Dendritic cell treated with granulocyte-macrophage colony-stimulating factor and Interleukin-4, amounts not matched to agents 40 ng/mL and 50 ng/mL, for 4 days (primary cell): Measurements from ENCODE around the gene MLEC.

Experiments used
- H3K27ac Mint-ChIP-seq: one replicate; pipeline ENCODE4 v1.8.0; 2022; ENCODE audit warnings: mild to moderate bottlenecking, mixed read lengths
- H3K27me3 Mint-ChIP-seq: one replicate; pipeline ENCODE4 v1.8.0; 2022; ENCODE audit warnings: mild to moderate bottlenecking, mixed read lengths
- H3K36me3 Mint-ChIP-seq: one replicate; pipeline ENCODE4 v1.8.0; 2022; ENCODE audit warnings: low read depth, mixed read lengths
- H3K4me1 Mint-ChIP-seq: one replicate; pipeline ENCODE4 v1.8.0; 2022; ENCODE audit warnings: low read depth, mixed read lengths
- H3K4me3 Mint-ChIP-seq: one replicate; pipeline ENCODE4 v1.8.0; 2022; ENCODE audit warnings: mild to moderate bottlenecking, moderate library complexity, mixed read lengths
- H3K9me3 Mint-ChIP-seq: one replicate; pipeline ENCODE4 v1.8.0; 2022; ENCODE audit warnings: mixed read lengths
- intact Hi-C: fragments of 100-400 bp; cut with micrococcal nuclease; formaldehyde crosslinking; loops from one replicate; pipeline ENCODE4 v1.15.0; 2022

MLEC gene

DNA sequence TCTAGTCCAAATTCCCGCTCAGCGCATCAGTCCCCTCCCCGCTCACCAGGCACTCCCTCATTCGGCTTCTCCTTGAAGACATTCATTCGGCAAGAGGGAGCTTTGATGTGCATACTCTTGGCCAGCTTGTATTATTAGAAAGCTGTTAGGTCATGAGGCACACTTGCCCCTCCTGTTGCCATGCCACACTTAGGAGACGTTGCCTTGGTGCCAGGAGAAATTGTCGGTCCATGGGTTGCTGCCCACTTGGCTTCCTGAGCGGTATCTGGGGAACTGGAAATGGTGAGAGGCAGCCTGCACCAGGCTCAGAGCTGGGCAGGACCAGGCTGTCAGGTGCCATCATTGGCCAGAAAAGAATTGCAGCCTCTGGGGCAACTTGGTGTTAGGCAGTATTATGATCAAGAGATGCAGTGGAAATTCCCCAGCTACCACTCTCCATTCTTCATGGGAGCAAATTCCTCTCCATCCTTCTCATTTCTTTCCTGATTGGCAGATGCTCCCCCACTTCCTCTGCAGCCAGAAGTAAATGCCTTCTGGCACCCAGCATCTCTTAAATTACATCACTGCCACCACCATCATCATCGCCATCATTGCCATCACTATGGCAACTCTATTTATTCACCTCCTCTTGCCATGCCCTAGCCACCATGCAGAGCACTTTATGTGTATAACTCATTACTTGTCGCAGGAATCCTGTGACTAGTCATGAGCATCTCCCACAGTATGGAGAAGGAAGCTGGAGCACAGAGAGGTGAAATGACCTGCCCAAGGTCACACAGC, 34.1 kb upstream of the MLEC start:
- intact Hi-C loops = no loop called here
- H3K27me3 Mint-ChIP-seq = peaks cover 24% of the 10 kb centered on the region
- H3K4me1 Mint-ChIP-seq = peaks cover 61% of the 10 kb centered on the region
- peak overlapping the region; percentile 38 for H3K27ac Mint-ChIP-seq
- H3K4me3 Mint-ChIP-seq = no peak overlapping the region
- no peaks in the 10 kb centered on the region for H3K9me3 Mint-ChIP-seq
- no peaks in the 10 kb centered on the region for H3K36me3 Mint-ChIP-seq

- intact Hi-C loops = no loop called here
- Mint-ChIP-seq H3K27ac (peak overlapping the region; percentile 59), H3K4me3 (no peak overlapping the region), H3K9me3 (no peaks in the 10 kb centered on the region), H3K4me1 (peaks cover 61% of the 10 kb centered on the region), H3K36me3 (no peaks in the 10 kb centered on the region), H3K27me3 (peaks cover 20% of the 10 kb centered on the region)
Observed at GRCh38 chr12:120653611-120654010, 33.3 kb upstream of the MLEC start.

- peak overlapping the region; percentile 59 for H3K27ac Mint-ChIP-seq
- H3K36me3 Mint-ChIP-seq = no peaks in the 10 kb centered on the region
- peaks cover 61% of the 10 kb centered on the region for H3K4me1 Mint-ChIP-seq
- no peak overlapping the region for H3K4me3 Mint-ChIP-seq
- no peaks in the 10 kb centered on the region for H3K9me3 Mint-ChIP-seq
- peaks cover 10% of the 10 kb centered on the region for H3K27me3 Mint-ChIP-seq
- intact Hi-C loops = no loop called here
Observed at GRCh38 chr12:120654656-120655055, 32.3 kb upstream of the MLEC start.

GRCh38 chr12:120656008-120656407, 30.9 kb upstream of the MLEC start:
- no peaks in the 10 kb centered on the region for H3K9me3 Mint-ChIP-seq
- H3K4me1 Mint-ChIP-seq = peaks cover 50% of the 10 kb centered on the region
- no peak overlapping the region for H3K27ac Mint-ChIP-seq
- intact Hi-C loops = no loop called here
- H3K27me3 Mint-ChIP-seq = no peaks in the 10 kb centered on the region
- H3K4me3 Mint-ChIP-seq = no peak overlapping the region
- no peaks in the 10 kb centered on the region for H3K36me3 Mint-ChIP-seq

- Mint-ChIP-seq H3K36me3 (no peaks in the 10 kb centered on the region), H3K27ac (no peak overlapping the region), H3K27me3 (no peaks in the 10 kb centered on the region), H3K4me1 (peaks cover 33% of the 10 kb centered on the region), H3K9me3 (no peaks in the 10 kb centered on the region), H3K4me3 (no peak overlapping the region)
- intact Hi-C loops = no loop called here
Observed at GRCh38 chr12:120658286-120659150, 28.4 kb upstream of the MLEC start.

- intact Hi-C loops = no loop called here
- no peaks in the 10 kb centered on the region for H3K27me3 Mint-ChIP-seq
- H3K4me1 Mint-ChIP-seq = peaks cover 27% of the 10 kb centered on the region
- H3K36me3 Mint-ChIP-seq = no peaks in the 10 kb centered on the region
- no peak overlapping the region for H3K4me3 Mint-ChIP-seq
- no peak overlapping the region for H3K27ac Mint-ChIP-seq
- H3K9me3 Mint-ChIP-seq = no peaks in the 10 kb centered on the region
Observed at GRCh38 chr12:120659151-120659525, 27.8 kb upstream of the MLEC start.

DNA sequence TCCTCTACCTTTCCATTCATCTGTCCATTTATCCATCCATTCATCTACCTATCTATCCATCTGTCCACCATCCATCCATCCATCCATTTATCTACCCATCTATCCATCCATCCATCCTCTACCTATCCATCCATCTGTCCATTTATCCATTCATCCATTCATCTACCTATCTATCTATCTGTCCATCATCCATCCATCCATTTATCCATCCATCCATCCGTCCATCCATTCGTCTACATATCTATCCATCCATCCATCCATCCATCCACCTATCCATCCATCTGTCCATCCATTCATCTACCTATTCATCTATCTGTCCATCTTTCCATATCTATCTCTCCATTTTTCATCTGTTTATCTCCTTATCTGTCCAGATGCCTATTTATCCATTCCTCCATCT, 25.5 kb upstream of the MLEC start:
- no peaks in the 10 kb centered on the region for H3K9me3 Mint-ChIP-seq
- intact Hi-C loops = no loop called here
- no peak overlapping the region for H3K27ac Mint-ChIP-seq

GRCh38 chr12:120662879-120663278, 24.1 kb upstream of the MLEC start:
- no peak overlapping the region for H3K27ac Mint-ChIP-seq
- no peaks in the 10 kb centered on the region for H3K9me3 Mint-ChIP-seq
- intact Hi-C loops = no loop called here
- H3K4me1 Mint-ChIP-seq = peaks cover 16% of the 10 kb centered on the region
- no peak overlapping the region for H3K4me3 Mint-ChIP-seq
- H3K27me3 Mint-ChIP-seq = no peaks in the 10 kb centered on the region
- H3K36me3 Mint-ChIP-seq = no peaks in the 10 kb centered on the region

More for the DNA sequence above, 25.5 kb upstream of the MLEC start:
- Mint-ChIP-seq H3K4me3 (no peak overlapping the region), H3K27me3 (no peaks in the 10 kb centered on the region), H3K4me1 (peaks cover 16% of the 10 kb centered on the region), H3K36me3 (no peaks in the 10 kb centered on the region)

DNA sequence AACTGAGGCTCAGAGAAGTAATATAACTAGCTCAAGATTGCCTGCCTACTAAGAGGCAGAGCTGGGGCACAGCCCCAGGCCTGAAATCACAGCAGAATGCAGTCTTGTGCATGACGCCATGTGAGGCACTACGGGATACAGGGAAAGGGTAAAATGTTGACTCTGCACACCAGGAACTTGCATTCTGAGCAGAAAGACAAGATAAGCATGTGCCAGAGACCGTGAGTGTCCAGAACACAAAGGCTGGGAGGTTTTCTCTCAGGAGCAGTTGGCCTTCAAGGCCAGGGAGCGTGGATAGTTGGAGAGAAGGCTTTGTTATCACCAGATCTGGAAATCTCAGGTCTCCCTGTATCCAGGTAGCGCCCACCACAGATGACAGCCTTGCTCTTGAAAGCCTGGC, 23.2 kb upstream of the MLEC start:
- Mint-ChIP-seq H3K27ac (no peak overlapping the region), H3K4me1 (peaks cover 15% of the 10 kb centered on the region), H3K27me3 (no peaks in the 10 kb centered on the region), H3K36me3 (no peaks in the 10 kb centered on the region), H3K9me3 (no peaks in the 10 kb centered on the region), H3K4me3 (no peak overlapping the region)
- intact Hi-C loops = no loop called here

DNA sequence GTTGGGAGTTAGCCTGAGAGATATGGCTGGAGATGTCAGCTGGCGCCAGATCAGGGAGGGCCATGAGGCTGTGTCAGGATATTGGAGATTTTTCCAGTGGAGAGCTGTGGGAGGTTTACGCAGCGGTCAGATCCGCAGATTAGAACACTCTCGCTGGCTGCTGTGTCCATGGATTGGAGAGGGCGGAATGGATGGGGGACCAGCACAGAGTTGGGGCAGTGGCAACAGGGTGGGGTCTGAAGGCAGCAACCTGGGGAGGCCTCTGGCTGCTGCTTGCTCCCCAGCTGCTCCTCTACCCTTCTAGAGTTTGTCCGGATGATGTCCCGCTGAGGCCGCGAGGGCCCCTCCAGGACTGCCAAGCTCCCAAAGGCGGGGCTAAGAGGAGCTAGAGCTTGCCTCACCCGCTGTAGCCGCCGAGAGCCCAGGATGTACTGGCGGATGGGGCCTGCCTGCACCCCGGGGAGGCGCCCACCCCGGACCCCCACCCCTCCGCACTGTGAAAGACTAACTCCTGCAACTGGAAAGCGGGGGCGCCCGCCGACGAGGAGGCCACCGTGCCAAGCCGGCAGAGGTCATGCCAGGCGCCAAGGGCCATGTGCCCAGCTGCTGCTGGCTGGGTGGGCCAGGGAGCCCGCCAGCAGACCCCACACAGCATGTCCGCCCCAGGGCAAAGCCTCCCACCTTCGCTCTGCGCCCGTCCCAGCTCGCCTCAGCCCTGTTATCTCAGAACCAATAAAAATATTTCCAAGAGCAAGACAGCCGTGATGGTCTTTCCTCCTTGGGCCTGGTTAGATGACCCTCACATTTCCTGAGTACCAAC, 20.2 kb upstream of the MLEC start:
- intact Hi-C loops = no loop called here
- Mint-ChIP-seq H3K36me3 (no peaks in the 10 kb centered on the region), H3K27me3 (no peaks in the 10 kb centered on the region), H3K4me1 (peaks cover 5% of the 10 kb centered on the region), H3K4me3 (no peak overlapping the region), H3K27ac (peak overlapping the region; percentile 7), H3K9me3 (no peaks in the 10 kb centered on the region)

- Mint-ChIP-seq H3K4me3 (no peak overlapping the region), H3K9me3 (no peaks in the 10 kb centered on the region), H3K36me3 (no peaks in the 10 kb centered on the region), H3K27me3 (no peaks in the 10 kb centered on the region), H3K27ac (no peak overlapping the region), H3K4me1 (no peaks in the 10 kb centered on the region)
- intact Hi-C loops = no loop called here
Observed at GRCh38 chr12:120668091-120668867, 18.7 kb upstream of the MLEC start.

DNA sequence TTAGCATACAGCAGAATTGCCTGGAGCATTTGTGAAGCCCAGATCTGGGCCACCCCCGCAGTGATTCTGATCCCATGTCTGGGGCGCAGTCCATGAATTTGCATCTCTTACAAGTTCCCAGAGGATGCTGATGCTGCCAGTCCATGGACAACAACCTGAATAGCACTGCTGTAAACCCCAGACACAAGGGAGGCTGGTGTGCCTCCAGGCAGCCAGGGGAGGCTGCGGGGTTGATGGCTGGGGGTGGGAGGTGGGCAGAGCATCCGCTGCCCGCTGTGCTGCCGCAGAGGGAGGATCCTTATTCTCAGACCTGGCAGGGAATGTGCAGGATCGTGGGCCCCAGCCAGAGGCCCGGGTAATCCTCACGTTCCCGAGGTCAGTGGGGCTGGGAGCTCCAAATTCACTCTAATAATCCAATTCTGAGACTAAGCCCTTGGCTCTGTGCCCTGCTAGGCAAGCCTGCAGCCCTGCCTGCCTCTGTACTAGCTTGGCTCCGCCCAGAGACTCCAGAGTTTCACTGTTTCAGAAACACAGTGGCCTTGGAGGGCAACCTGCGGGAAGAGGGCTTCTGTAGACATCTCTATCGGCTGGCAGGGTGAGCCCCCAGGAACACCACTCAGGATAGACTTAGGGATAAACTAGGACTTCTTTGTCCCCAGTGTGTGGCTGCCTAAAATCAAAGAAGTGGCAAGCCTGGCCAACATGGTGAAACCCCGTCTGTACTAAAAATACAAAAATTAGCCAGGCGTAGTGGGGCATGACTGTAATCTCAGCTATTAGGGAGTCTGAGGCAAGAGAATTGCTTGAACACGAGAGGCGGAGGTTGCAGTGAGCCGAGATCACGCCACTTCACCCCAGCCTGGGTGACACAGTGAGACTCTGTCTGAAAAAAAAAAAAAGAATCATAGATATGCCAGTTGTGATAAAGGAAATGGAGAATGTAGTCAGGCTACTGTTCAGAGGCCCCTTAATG, 17.8 kb upstream of the MLEC start:
- peaks cover 1% of the 10 kb centered on the region for H3K4me1 Mint-ChIP-seq
- H3K27me3 Mint-ChIP-seq = no peaks in the 10 kb centered on the region
- H3K36me3 Mint-ChIP-seq = no peaks in the 10 kb centered on the region
- intact Hi-C loops = no loop called here
- H3K27ac Mint-ChIP-seq = peak overlapping the region; percentile 47
- no peak overlapping the region for H3K4me3 Mint-ChIP-seq
- H3K9me3 Mint-ChIP-seq = no peaks in the 10 kb centered on the region
